NCI-H146 treated with DMSO at 0.1 percent for 48 hours (cell line): Measurements from ENCODE around the gene FAM20A.
A peak's percentile ranks its signal among the peaks of the same experiment; 100 is the strongest.

Experiments
- DNase-seq: peaks from one replicate; lab custom pipeline; 2025; ENCODE audit not compliant: unreplicated experiment; lab: John Stamatoyannopoulos, UW

FAM20A gene

DNA sequence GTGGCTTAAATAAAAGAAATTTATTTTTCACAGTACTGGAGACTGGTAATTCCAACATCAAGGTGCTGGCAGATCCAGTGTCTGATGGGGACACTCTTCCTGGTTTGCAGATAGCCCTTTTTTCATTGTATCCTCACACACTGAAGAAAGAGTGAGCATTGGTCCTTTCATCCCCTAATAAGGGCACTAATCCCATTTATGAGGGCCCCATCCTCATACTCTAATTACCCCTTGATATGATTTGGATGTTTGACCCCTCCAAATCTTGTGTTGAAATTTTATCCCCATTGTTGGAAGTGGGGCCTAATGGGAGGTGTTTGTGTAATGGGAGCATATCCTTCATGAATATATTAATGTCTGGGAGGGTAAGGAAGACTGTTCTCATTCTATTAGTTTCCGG is 9.4 kb upstream of the FAM20A start:
- DNase-seq = no peak

- DNase-seq = no peak
These were observed 7.5 kb upstream of the FAM20A start for GRCh38 chr17:68608515-68609130.

- no peak for DNase-seq
These were observed 5.5 kb upstream of the FAM20A start for GRCh38 chr17:68606451-68607307.

DNA sequence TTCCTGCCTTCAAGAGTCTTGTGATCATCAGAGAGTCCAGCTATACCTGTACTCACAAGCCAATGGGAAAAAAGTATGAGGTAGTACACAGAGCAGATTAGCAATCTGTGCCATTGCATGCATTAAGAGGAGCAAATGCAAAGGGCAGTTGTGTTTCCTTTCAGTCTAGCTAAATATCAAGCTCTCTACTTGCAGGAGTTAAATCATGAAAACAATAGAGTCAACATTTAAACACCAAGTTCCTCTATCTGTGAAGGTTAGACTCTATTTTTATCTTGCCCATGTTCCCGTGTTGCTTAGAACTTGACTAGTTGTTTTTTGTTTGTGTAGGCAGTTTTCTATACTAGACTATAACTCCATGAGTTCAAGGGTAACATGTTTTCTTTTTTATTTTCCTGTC is 4.7 kb upstream of the FAM20A start:
- DNase-seq = no peak

DNA sequence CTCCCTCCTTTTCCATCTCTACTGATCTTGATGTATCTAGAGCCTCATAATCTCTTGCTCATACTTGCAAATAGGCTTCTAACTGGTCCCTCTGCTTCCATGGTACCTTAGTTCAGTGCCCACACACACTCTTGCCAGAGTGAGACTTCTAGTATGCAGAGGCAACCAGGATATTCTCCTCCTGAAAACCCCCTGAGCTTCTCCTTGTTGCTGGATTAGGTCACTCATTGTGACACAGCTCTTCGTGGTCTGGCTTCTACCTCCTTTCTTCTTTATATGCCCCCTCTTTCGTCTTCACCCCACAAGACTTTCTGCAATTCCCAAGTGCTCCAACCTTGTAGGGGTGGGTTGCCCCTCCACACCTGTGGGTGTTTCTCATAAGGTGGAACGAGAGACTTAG is 2.5 kb upstream of the FAM20A start:
- no peak for DNase-seq

- no peak for DNase-seq
These were observed 1.9 kb upstream of the FAM20A start for GRCh38 chr17:68603027-68603426.

DNA sequence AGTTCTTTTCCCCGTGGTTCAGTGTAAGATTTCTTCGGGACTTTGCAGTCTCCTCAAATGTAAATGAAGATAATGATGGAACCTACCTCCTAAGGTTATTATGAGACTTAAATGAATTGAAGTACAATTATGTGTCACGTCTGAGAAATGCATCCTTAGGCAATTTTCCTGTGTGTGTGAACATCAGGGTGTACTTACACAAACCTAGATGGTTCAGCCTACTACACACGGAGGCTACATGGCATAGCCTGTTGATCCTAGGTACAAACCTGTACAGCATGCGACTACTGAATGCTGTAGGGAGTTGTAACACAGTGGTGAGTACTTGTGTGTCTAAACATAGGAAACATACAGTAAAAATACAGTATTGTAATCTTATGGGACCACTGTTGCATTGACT is 1.1 kb upstream of the FAM20A start:
- no peak for DNase-seq

- DNase-seq = no peak
These were observed 560 bp upstream of the FAM20A start for GRCh38 chr17:68601565-68602288.

GRCh38 chr17:68600067-68600930 is 868 bp downstream of the FAM20A start:
- DNase-seq = peak; percentile 5

GRCh38 chr17:68599552-68600066 is 1.6 kb downstream of the FAM20A start:
- no peak for DNase-seq

GRCh38 chr17:68599091-68599490 is 2.1 kb downstream of the FAM20A start:
- DNase-seq = no peak

DNA sequence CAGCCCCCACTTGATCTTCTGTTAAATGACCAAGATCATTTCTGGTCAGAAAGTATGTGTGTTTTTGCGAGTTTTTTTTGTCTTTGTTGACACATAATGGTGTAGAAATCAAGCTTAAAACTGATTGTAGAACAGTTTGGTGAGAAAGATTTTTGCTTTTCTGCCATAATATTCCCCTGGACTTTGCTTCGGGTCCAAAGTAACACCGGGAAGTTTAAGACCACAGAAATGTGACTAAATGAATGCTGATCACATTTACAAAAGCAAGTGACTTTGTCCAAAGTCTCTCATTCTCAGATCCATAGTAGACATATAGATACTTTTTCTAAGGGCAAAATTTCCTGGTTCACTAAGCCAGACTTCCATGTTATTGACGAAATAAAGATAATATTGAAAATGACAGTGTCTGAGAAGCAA is 2.6 kb downstream of the FAM20A start:
- no peak for DNase-seq

- no peak for DNase-seq
These were observed 3.1 kb downstream of the FAM20A start for GRCh38 chr17:68598074-68598473.

GRCh38 chr17:68596411-68596945 is 4.7 kb downstream of the FAM20A start:
- DNase-seq = no peak

GRCh38 chr17:68595986-68596385 is 5.2 kb downstream of the FAM20A start:
- DNase-seq = no peak

DNA sequence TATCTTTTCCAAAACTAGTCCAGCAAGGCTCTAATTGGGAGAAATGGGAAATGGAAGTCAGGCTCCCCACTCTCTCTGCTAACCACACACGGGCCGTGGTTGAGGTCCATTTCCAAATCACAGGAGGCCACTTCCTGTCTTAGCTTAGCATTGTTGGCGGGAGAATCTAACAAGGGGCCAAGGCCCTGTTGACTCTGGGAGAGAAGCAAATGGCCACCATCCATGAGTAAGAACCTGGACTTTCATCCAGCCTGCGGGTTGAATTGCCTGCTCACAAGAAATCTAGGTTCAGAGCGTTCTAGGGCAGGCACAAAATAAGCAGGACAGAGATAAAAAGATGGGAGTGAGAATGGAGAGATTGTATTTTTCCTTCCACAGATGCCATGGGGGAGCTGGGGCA is 5.7 kb downstream of the FAM20A start:
- DNase-seq = no peak

DNA sequence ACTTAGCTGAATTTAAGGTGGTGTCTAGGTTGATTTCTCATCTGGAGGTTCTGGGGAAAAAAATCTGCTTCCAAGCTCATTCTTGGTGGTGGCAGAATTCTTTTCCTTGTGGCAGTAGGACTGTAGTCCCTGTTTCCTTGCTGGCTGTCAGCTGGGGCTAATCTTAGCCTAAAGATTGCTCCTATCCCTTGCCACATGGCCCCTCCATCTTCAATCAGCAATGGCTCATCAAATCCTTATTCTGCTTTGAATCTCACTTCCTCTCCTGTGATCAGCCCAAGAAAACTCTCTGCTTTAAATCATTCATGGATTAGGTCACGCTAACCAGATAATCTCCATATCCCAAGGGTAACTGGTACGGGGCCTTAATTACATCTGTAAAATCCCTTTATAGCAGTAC is 6.6 kb downstream of the FAM20A start:
- no peak for DNase-seq

DNA sequence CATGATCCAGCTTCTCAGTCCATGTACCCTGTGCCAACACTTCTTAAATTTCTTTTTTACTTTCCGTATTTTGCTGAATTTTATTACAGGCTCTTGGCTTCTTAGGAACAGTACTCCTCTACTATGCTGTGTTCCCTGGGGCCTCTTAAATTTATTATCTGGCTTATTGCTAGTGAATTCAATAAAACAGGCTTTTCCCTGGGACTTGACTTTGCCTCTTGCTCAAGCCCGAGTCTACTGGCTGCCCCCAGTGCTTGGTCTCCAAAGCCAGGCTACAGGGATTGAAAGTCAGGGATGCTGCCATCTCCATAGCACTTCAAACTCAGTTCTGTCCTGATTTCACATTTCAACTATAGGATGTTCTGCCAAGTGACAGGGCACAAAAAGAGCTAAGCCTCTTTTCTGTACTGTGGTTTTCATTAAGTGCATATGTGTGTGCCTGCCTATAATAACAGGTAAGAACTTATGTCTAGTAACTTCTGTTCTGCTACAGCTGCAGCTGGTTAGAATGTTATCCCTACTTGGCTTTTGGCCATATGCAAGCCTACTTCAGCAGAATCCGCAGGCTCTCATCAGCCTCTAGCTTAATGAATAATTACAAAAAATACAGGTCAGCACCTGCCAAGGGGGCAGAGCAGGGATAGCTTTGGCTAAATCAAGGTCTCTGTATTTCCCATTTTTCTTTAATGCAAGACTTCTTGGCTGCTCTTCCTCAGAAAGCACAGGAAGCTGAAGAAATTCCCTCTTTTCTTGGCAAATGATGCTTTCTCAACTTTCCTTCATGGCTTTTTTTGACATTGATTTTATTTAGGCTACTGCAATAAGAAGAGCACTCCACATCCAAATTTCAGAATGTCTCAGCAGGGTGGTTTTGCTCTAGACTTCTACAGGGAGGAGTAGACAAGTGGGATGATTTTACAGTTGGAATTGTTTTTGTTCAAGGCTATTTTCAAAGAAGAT is 8.2 kb downstream of the FAM20A start:
- no peak for DNase-seq

- DNase-seq = no peak
These were observed 9.2 kb downstream of the FAM20A start for GRCh38 chr17:68592009-68592408.
